Activated naive CD4-positive, alpha-beta T cell treated with anti-CD3 and anti-CD28 coated beads, Interleukin-2, amount 10 ng/mL, durations not matched to agents 7 days and 5 days (primary cell): ENCODE results near the gene ETS2.

Experiments
- CTCF ChIA-PET: fragments of 350-600 bp; sonication (Branson Sonifier 250); formaldehyde crosslinking; loops from one replicate; lab custom pipeline; 2021; ENCODE audit warnings: antibody characterized with exemption; lab: Charles Lee
- DNase-seq: peaks from one replicate; pipeline ENCODE4 v3.0.0-alpha.2; 2020
- H3K27ac Mint-ChIP-seq: one replicate; pipeline ENCODE4 v1.8.0; 2021; ENCODE audit warnings: mild to moderate bottlenecking, moderate library complexity, mixed read lengths
- H3K27me3 Mint-ChIP-seq: one replicate; pipeline ENCODE4 v1.8.0; 2021; ENCODE audit warnings: mild to moderate bottlenecking, mixed read lengths
- H3K36me3 Mint-ChIP-seq: one replicate; pipeline ENCODE4 v1.8.0; 2021; ENCODE audit warnings: mixed read lengths
- H3K4me1 Mint-ChIP-seq: one replicate; pipeline ENCODE4 v1.8.0; 2021; ENCODE audit warnings: mixed read lengths
- H3K4me3 Mint-ChIP-seq: one replicate; pipeline ENCODE4 v1.8.0; 2021; ENCODE audit warnings: mild to moderate bottlenecking, moderate library complexity, mixed read lengths
- H3K9me3 Mint-ChIP-seq: one replicate; pipeline ENCODE4 v1.8.0; 2021; ENCODE audit warnings: mixed read lengths

Gene ETS2

GRCh38 chr21:38800924-38801744 lies 4.6 kb upstream of the ETS2 start:
- Mint-ChIP-seq H3K4me3 (no peak overlapping the region), H3K9me3 (no peaks in the 10 kb centered on the region), H3K27ac (no peak overlapping the region), H3K27me3 (peaks cover 18% of the 10 kb centered on the region), H3K36me3 (no peaks in the 10 kb centered on the region), H3K4me1 (peaks cover 7% of the 10 kb centered on the region)
- CTCF ChIA-PET: interaction anchor here (0.9 kb wide), 1 partner anchor 15 kb away, joined by 3 read pairs; no protein-coding TSS in a partner anchor
- DNase-seq: no peak

- no peak for DNase-seq
- Mint-ChIP-seq H3K4me1 (peaks cover 14% of the 10 kb centered on the region), H3K27me3 (peaks cover 14% of the 10 kb centered on the region), H3K9me3 (no peaks in the 10 kb centered on the region), H3K27ac (no peak overlapping the region), H3K4me3 (no peak overlapping the region), H3K36me3 (no peaks in the 10 kb centered on the region)
- CTCF ChIA-PET: no interaction called here
Observed at GRCh38 chr21:38802050-38803026, 3.4 kb upstream of the ETS2 start.

GRCh38 chr21:38803075-38803660 lies 2.6 kb upstream of the ETS2 start:
- H3K27me3 Mint-ChIP-seq: peaks cover 14% of the 10 kb centered on the region
- CTCF ChIA-PET: interaction anchor here (0.6 to 1.4 kb wide), 5 partner anchors 15 to 84 kb away, joined by 3 to 4 read pairs (median 4); no protein-coding TSS in a partner anchor
- peaks cover 22% of the 10 kb centered on the region for H3K4me1 Mint-ChIP-seq
- no peak for DNase-seq
- peaks cover 8% of the 10 kb centered on the region for H3K36me3 Mint-ChIP-seq
- no peak overlapping the region for H3K4me3 Mint-ChIP-seq
- no peak overlapping the region for H3K27ac Mint-ChIP-seq
- no peaks in the 10 kb centered on the region for H3K9me3 Mint-ChIP-seq

- Mint-ChIP-seq H3K4me1 (peaks cover 28% of the 10 kb centered on the region), H3K27me3 (peaks cover 14% of the 10 kb centered on the region), H3K9me3 (no peaks in the 10 kb centered on the region), H3K36me3 (peaks cover 13% of the 10 kb centered on the region), H3K27ac (no peak overlapping the region), H3K4me3 (peak overlapping the region; percentile 77)
- CTCF ChIA-PET: interaction anchor here (0.9 to 1.4 kb wide), 4 partner anchors 16 to 71 kb away, joined by 4 read pairs; no protein-coding TSS in a partner anchor
- DNase-seq: no peak
Observed at GRCh38 chr21:38804030-38804788, 1.5 kb upstream of the ETS2 start.

GRCh38 chr21:38804789-38805327 lies 871 bp upstream of the ETS2 start:
- H3K27me3 Mint-ChIP-seq: peaks cover 14% of the 10 kb centered on the region
- peaks cover 17% of the 10 kb centered on the region for H3K36me3 Mint-ChIP-seq
- H3K4me3 Mint-ChIP-seq: peak overlapping the region; percentile 77
- H3K9me3 Mint-ChIP-seq: no peaks in the 10 kb centered on the region
- peak; percentile 48 for DNase-seq
- peaks cover 28% of the 10 kb centered on the region for H3K4me1 Mint-ChIP-seq
- CTCF ChIA-PET: interaction anchor here (1.2 to 1.4 kb wide), 2 partner anchors 69 to 71 kb away, joined by 4 read pairs; no protein-coding TSS in a partner anchor
- peak overlapping the region; percentile 70 for H3K27ac Mint-ChIP-seq

- H3K27ac Mint-ChIP-seq: peak overlapping the region; percentile 81
- peak overlapping the region; percentile 77 for H3K4me3 Mint-ChIP-seq
- peaks cover 14% of the 10 kb centered on the region for H3K27me3 Mint-ChIP-seq
- no peaks in the 10 kb centered on the region for H3K9me3 Mint-ChIP-seq
- peaks cover 34% of the 10 kb centered on the region for H3K4me1 Mint-ChIP-seq
- peak; percentile 65 for DNase-seq
- peaks cover 31% of the 10 kb centered on the region for H3K36me3 Mint-ChIP-seq
- CTCF ChIA-PET: interaction anchor here (0.8 kb wide), 1 partner anchor 72 kb away, joined by 3 read pairs; no protein-coding TSS in a partner anchor
Observed at GRCh38 chr21:38806153-38806941, 618 bp downstream of the ETS2 start.

GRCh38 chr21:38806942-38807284 lies 1.2 kb downstream of the ETS2 start:
- H3K27me3 Mint-ChIP-seq: peaks cover 14% of the 10 kb centered on the region
- CTCF ChIA-PET: interaction anchor here (0.8 to 1.6 kb wide), 4 partner anchors 14 to 319 kb away, joined by 3 to 8 read pairs (median 4); no protein-coding TSS in a partner anchor
- H3K4me1 Mint-ChIP-seq: peaks cover 34% of the 10 kb centered on the region
- peak overlapping the region; percentile 77 for H3K4me3 Mint-ChIP-seq
- no peak for DNase-seq
- H3K27ac Mint-ChIP-seq: peak overlapping the region; percentile 81
- no peaks in the 10 kb centered on the region for H3K9me3 Mint-ChIP-seq
- H3K36me3 Mint-ChIP-seq: peaks cover 36% of the 10 kb centered on the region

GRCh38 chr21:38807441-38807871 lies 1.7 kb downstream of the ETS2 start:
- Mint-ChIP-seq H3K4me3 (peak overlapping the region; percentile 77), H3K36me3 (peaks cover 38% of the 10 kb centered on the region), H3K9me3 (no peaks in the 10 kb centered on the region), H3K4me1 (peaks cover 34% of the 10 kb centered on the region), H3K27ac (no peak overlapping the region), H3K27me3 (peaks cover 8% of the 10 kb centered on the region)
- CTCF ChIA-PET: interaction anchor here (0.7 to 1.6 kb wide), 5 partner anchors 13 to 635 kb away, joined by 3 to 8 read pairs (median 4); no protein-coding TSS in a partner anchor
- no peak for DNase-seq

- no peak for DNase-seq
- Mint-ChIP-seq H3K27ac (no peak overlapping the region), H3K4me3 (no peak overlapping the region), H3K27me3 (peaks cover 8% of the 10 kb centered on the region), H3K4me1 (peaks cover 34% of the 10 kb centered on the region), H3K9me3 (no peaks in the 10 kb centered on the region), H3K36me3 (peaks cover 42% of the 10 kb centered on the region)
- CTCF ChIA-PET: interaction anchor here (0.7 to 1.6 kb wide), 5 partner anchors 13 to 635 kb away, joined by 3 to 8 read pairs (median 4); no protein-coding TSS in a partner anchor
Observed at GRCh38 chr21:38807986-38808385, 2.3 kb downstream of the ETS2 start.

GRCh38 chr21:38809198-38809878 lies 3.6 kb downstream of the ETS2 start:
- DNase-seq: no peak
- Mint-ChIP-seq H3K9me3 (no peaks in the 10 kb centered on the region), H3K27ac (no peak overlapping the region), H3K27me3 (peaks cover 4% of the 10 kb centered on the region), H3K4me3 (no peak overlapping the region), H3K36me3 (peaks cover 52% of the 10 kb centered on the region), H3K4me1 (peaks cover 33% of the 10 kb centered on the region)
- CTCF ChIA-PET: interaction anchor here (0.6 to 1.8 kb wide), 5 partner anchors 38 to 329 kb away, joined by 3 to 5 read pairs (median 3); no protein-coding TSS in a partner anchor

GRCh38 chr21:38810034-38810825 lies 4.5 kb downstream of the ETS2 start:
- Mint-ChIP-seq H3K36me3 (peaks cover 61% of the 10 kb centered on the region), H3K27me3 (no peaks in the 10 kb centered on the region), H3K9me3 (no peaks in the 10 kb centered on the region), H3K4me3 (no peak overlapping the region), H3K27ac (peak overlapping the region; percentile 34), H3K4me1 (peaks cover 27% of the 10 kb centered on the region)
- no peak for DNase-seq
- CTCF ChIA-PET: interaction anchor here (0.6 to 1.8 kb wide), 3 partner anchors 41 to 328 kb away, joined by 3 to 5 read pairs (median 4); no protein-coding TSS in a partner anchor
